ENCODE results near the gene SNRPD3. TPM values are rescaled to one million over a fixed set of nuclear protein-coding genes. Genes with fewer than 3 reads are reported as not detected.

SNRPD3 gene
- polyA plus RNA-seq, 1 of the 3 experiments (the other 2 are of a cell fraction) = 177 TPM

- Histone ChIP-seq H3K4me3 (ENCODE audit: low read depth in 2 of 2, low read length in 1 of 2) (no peak overlapping the region), H3K27ac (ENCODE audit: low read depth in 2 of 2, low read length in 1 of 2) (no peak overlapping the region), H3K9me3 (no peaks in the 10 kb centered on the region), H3K36me3 (replicated peaks in 1 of 2; ENCODE audit: control insufficient read depth in 1 of 2, insufficient read depth in 2 of 2, low read length in 1 of 2) (peaks cover 16 to 43% of the 10 kb centered on the region in 2 experiments), H2AFZ (ENCODE audit: low read depth) (no peak overlapping the region), H3K9ac (no peak overlapping the region), H3K27me3 (ENCODE audit: insufficient read depth) (no peaks in the 10 kb centered on the region), H3K4me2 (no peak overlapping the region), H3F3A (replicated peaks; ENCODE audit: insufficient read depth) (peaks cover 37% of the 10 kb centered on the region), H3K4me1 (ENCODE audit: control insufficient read depth in 1 of 2, insufficient read depth in 2 of 2, low read depth in 1 of 2, low read length in 1 of 2) (no peaks in the 10 kb centered on the region), H3K9me2 (no peaks in the 10 kb centered on the region), H4K20me1 (ENCODE audit: insufficient read depth) (no peaks in the 10 kb centered on the region), H3K79me2 (ENCODE audit: insufficient read depth) (no peaks in the 10 kb centered on the region)
- TF ChIP-seq TAF1 (IDR thresholded peaks at IDR 0.05; ENCODE audit: borderline replicate concordance, low read depth, low read length) (no peak), POLR2AphosphoS5 (IDR thresholded peaks at IDR 0.05; ENCODE audit: low read depth, low read length) (no peak), FOSL2 (IDR thresholded peaks at IDR 0.05; ENCODE audit: borderline replicate concordance, low read depth) (no peak), FOXM1 (IDR thresholded peaks at IDR 0.05; ENCODE audit: low read depth) (no peak), IRF3 (IDR thresholded peaks at IDR 0.05; ENCODE audit: low read depth, low read length) (no peak), USF1 (IDR thresholded peaks at IDR 0.05; ENCODE audit: borderline replicate concordance, low read depth) (no peak), JUND (IDR thresholded peaks at IDR 0.05) (no peak), FOXJ3 (CRISPR knock-in tag; IDR thresholded peaks at IDR 0.05) (no peak), ZBTB33 (IDR thresholded peaks at IDR 0.05; ENCODE audit: borderline replicate concordance, low read depth) (no peak), GABPA (IDR thresholded peaks at IDR 0.05; ENCODE audit: low read depth) (no peak), NFIC (IDR thresholded peaks at IDR 0.05; ENCODE audit: borderline replicate concordance) (no peak), MAX (IDR thresholded peaks at IDR 0.05; ENCODE audit: low read depth) (no peak), USF2 (IDR thresholded peaks at IDR 0.05; ENCODE audit: borderline replicate concordance, low read depth, low read length) (no peak)
- CTCF ChIA-PET = no interaction called here
- POLR2A ChIA-PET = interaction anchor here (0.8 kb wide), 1 partner anchor 13 kb away, joined by 3 read pairs; no protein-coding TSS in a partner anchor
- WGBS (ENCODE audit: low lambda C conversion rate) = 50% methylated on average over 1 of the region's 1 CpG
- DNase-seq = no peak
Observed at GRCh38 chr22:24576778-24577177, 21.0 kb downstream of the SNRPD3 start.
